Measurements from ENCODE around the gene PML. TPM values are rescaled to one million over a fixed set of nuclear protein-coding genes. Genes with fewer than 3 reads are reported as not detected.
"Not testable (repeated sequence)": the region's sequence is repeated elsewhere in the genome, so short reads cannot be mapped to it uniquely, and the experiment has no call there.

PML gene
- total RNA-seq, 1 donor from 2014 or later, result 43.0 TPM

- DNase-seq (ENCODE audit: low read depth), result peak; percentile 73
Measured at GRCh38 chr15:74053941-74054529, 59.5 kb downstream of the PML start.

- no peak for DNase-seq (ENCODE audit: low read depth)
Measured at GRCh38 chr15:74055804-74056203, 61.3 kb downstream of the PML start.

DNA sequence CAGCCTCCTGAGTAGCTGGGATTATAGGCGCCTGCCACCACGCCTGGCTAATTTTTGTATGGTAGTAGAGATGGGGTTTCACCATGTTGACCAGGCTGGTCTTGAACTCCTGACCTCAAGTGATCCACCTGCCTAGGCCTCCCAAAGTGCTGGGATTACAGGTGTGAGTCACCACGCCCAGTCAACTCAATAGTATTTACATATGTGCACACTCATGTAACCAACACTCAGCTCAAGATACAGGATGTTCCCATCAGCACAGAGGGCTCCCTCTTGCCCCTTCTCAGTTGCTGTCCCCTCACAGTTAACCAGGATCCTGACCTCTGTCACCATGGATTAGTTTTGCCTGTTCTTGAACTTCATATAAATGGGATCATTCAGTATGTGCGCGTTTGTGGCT, 61.8 kb downstream of the PML start:
- not testable (repeated sequence) for DNase-seq (ENCODE audit: low read depth)

DNA sequence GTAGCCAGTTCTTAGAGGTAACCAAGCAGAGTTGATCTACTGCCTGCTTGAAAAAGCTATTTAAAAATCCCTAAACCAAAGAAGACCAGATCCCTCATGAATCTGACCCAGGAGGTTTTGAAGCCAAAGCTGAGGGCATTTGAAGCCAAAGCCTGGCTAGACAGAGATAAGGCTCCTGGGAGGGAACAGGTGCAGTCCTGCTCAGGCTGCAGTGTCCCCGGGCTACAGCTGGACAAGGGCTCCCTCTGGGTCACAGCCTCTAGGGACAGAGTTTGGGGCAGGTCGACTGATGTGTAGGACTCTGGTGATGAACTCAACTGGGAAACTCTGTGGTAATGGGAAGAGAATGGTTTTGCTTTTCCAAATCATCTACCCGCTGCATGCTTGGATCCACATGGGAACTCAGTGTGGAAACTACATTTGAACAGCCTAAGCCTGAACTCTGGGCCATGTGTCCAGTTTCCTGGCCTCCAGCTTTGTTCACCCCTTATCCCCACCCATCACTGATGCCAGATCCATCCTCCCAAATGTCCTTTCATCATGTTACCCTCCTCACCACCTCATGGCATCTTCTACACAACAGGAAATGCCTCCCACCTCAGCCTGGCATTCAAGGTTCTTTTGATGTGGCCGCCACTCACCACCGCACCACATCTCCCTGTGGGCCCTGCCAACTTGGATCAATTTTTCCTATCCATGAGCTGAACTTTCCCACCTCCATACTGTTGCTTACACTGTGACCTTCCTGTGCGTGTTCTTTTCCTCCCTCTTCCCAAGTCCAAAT, 64.7 kb downstream of the PML start:
- not testable (repeated sequence) for DNase-seq (ENCODE audit: low read depth)

- DNase-seq (ENCODE audit: low read depth), result no peak
Measured at GRCh38 chr15:74060251-74060650, 65.7 kb downstream of the PML start.

DNA sequence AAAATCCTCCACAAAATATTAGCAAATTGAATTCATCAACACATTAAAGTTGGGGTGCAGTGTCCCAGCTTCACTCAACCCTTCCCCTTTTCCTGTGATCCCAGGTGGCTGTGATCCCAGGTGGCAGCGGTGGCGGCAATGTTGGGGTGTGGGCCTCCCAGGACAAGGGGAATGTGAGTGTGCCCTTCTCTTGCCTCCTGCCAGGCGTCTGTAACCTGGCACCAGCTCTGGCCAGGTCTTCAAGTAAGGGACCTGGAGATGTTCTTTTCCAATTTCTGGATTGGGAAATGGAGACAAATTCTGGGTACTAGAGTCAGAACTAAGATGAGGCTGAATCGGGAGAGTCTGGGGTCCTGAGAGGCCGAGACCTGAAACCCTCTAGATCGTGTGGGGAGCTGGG, 67.7 kb downstream of the PML start:
- DNase-seq (ENCODE audit: low read depth), result no peak

DNA sequence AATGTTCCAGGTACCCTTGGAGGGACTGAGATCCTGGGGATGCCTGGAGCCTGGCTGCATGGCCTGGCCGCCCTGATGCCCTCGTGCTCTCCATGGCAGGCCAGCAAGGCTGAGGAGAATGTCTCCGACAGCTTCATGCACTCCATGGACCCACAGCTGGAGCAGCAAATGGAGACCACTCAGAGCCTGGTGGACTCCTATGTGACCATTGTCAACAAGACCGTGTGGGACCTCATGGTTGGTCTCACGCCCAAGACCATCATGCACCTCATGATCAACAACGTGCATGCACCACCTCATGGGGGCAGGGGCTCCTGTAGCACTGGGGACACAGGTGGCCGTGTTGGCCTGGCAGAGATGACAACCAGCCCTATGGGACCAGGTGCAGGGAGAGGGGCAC, 68.2 kb downstream of the PML start:
- no peak for DNase-seq (ENCODE audit: low read depth)

GRCh38 chr15:74063425-74064146, 69.1 kb downstream of the PML start:
- DNase-seq (ENCODE audit: low read depth), result not testable (repeated sequence)

- not testable (repeated sequence) for DNase-seq (ENCODE audit: low read depth)
Measured at GRCh38 chr15:74064183-74064582, 69.7 kb downstream of the PML start.

GRCh38 chr15:74064822-74065221, 70.3 kb downstream of the PML start:
- DNase-seq (ENCODE audit: low read depth), result not testable (repeated sequence)

- not testable (repeated sequence) for DNase-seq (ENCODE audit: low read depth)
Measured at GRCh38 chr15:74065684-74066411, 71.3 kb downstream of the PML start.

- not testable (repeated sequence) for DNase-seq (ENCODE audit: low read depth)
Measured at GRCh38 chr15:74071645-74072044, 77.1 kb downstream of the PML start.

DNA sequence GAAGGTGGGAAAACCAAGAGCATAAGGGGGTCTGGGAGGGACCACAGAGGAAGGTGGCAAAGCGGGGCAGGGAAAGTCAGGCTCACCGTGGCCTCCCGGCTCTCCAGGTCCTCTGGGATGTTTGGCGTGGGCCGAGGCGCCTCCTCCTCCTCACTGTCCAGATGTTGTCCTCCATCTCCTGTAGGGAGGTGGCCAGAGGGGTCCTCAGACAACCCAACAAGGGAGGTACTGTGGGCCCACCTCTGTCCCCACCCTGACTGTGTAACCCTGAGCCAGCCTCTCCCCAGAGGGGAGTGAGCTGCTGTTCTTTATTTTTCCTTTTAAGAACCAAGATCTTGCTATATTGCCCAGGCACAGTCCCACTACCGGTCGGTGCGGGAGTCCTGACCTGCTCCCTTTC, 77.6 kb downstream of the PML start:
- not testable (repeated sequence) for DNase-seq (ENCODE audit: low read depth)

DNA sequence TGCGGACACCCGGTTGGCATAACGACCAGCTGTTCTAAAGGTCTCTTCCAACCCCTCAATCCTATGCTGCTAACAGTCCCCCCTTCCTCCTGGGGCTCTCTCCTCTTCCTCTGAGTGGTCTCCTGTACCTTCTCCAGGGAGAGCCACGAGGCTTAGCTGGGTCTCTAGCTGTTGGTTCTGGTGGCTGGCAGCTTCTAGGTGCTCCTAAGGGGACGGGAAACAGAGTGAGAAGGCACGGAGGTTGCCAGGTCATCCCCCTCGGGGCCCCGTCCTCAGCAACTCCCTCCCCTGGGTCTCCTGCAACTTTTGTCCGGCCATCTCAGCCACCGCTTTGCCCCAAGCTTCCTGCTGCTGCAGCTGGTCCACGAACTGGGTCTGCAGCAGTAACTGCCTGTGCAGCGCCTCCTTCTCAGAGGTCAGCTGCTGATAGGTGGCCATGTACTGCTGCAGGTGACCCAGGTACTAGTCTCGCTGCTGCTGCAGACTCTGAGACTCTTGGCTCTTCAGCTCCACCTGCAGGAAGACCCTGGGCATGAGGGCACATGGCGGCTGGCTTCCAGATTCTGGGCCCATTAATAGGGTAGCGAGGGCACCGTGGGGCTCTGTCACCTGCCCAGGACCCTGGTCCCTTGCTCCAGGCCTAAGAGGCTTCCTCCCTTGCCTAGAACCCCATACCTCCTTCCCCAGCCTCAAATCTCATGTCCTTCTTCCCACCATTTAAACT, 78.3 kb downstream of the PML start:
- not testable (repeated sequence) for DNase-seq (ENCODE audit: low read depth)

DNA sequence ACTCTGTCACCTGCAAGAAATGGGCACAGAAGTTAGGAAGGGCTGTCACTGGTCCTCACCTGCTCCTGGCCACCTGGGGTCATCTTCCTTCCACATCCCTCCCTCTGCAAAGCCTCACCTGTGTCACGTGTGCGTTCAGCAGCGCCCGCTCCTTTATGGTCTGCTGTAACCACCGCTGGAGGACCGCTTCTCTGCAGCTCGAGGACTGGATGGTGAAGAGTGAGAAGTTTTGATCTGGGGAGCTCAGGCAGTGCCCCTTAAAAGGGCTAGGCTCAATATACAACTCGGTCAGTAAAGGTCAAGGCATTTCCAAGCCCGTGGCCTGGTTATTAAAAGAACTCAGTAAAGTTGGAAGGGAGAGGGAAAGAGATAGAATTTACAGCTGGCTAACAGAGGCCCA, 81.3 kb downstream of the PML start:
- not testable (repeated sequence) for DNase-seq (ENCODE audit: low read depth)

DNA sequence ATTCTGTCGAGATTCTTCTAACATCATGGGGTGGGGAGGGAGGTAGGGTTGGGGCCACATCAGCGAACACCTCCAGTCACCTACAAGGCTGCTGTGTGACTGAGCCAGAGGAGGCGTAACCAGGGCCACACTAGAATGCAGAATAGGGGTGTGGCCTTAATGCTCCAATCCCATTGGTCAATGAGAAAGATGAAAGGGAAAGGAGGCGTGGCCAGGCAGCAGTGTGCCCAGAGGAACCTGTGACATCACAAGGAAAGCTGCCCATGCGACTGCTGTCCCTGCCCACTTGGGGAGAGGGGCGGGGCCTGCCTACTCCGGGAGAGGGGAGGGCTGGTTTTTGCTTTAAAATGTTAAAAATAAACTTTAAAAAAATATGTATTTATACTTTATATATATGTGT, 87.9 kb downstream of the PML start, which contains the start of gene GOLGA6A:
Gene GOLGA6A, minus strand, starts transcription at position 101 of the 400 bp plus-strand sequence. Its CDS starts 41 bp downstream, at position 60.
- not testable (repeated sequence) for DNase-seq (ENCODE audit: low read depth)

- DNase-seq (ENCODE audit: low read depth), result not testable (repeated sequence)
Measured at GRCh38 chr15:74094567-74094966, 100.1 kb downstream of the PML start.

DNA sequence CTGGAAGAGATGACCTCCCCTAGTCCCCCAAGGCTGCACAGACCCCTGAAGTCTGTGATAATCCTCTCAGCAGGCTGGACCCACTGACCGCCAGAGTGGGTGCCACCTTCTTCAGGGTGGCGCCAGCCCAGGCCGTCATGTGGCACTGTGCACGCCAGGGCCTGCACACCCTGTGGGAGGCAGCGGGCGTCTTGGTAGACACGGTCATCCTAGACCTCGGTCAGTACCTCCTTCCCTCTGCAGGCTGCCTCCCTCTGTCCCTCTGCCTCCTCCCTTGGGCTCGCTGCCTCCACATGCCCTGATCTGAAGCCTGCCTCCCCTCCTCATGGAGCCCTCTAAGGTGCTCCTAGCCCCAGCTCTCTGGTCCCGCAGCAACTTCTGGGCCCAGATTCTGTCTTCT, 101.1 kb downstream of the PML start:
- DNase-seq (ENCODE audit: low read depth), result not testable (repeated sequence)

- not testable (repeated sequence) for DNase-seq (ENCODE audit: low read depth)
Measured at GRCh38 chr15:74096753-74097474, 102.4 kb downstream of the PML start.
